ENCODE results near the gene MAGEB1.

- no peak for TF ChIP-seq CTCF (conservative IDR thresholded peaks at IDR 0.05 in 1 of 2, IDR thresholded peaks at IDR 0.05 in 1 of 2; ENCODE audit: low read depth in 1 of 2, low read length in 2 of 2)
- TF ChIP-seq EZH2 (IDR thresholded peaks at IDR 0.05; ENCODE audit: low read length, missing control alignments) = no peak
Observed at GRCh38 chrX:30217465-30217864, 29.5 kb upstream of the MAGEB1 start.

All from fibroblast of lung (primary cell).